Cardiac fibroblast (primary cell): ENCODE results near the gene ARMC3.
"Not testable (repeated sequence)": the region's sequence is repeated elsewhere in the genome, so short reads cannot be mapped to it uniquely, and the experiment has no call there.

Experiments
- DNase-seq, 2 donors: peaks; one replicate each; pipeline versions ENCODE4 v3.0.0 to v3.0.0-alpha.2; 2010; ENCODE audit warnings: low read depth in 2 of 2
- H3K4me3 ChIP-seq, 2 donors: replicated peaks in 1 of 2; 1 replicate in 1 of 2; 2 replicates in 1 of 2; pipeline ENCODE4 v1.5.1; 2011; ENCODE audit warnings: low read depth in 2 of 2, low read length in 2 of 2, mild to moderate bottlenecking in 2 of 2, moderate library complexity in 1 of 2
- CTCF ChIP-seq: IDR thresholded peaks from one replicate; pipeline ENCODE4 v1.5.1; 2011; ENCODE audit warnings: low read depth, mild to moderate bottlenecking, low read length, inconsistent platforms

The ARMC3 gene

GRCh38 chr10:23063045-23063972, 135.5 kb downstream of the ARMC3 start:
- no peak for TF ChIP-seq CTCF
- H3K4me3 ChIP-seq: no peak overlapping the region
- DNase-seq: peak; percentile 32 to 45

DNA sequence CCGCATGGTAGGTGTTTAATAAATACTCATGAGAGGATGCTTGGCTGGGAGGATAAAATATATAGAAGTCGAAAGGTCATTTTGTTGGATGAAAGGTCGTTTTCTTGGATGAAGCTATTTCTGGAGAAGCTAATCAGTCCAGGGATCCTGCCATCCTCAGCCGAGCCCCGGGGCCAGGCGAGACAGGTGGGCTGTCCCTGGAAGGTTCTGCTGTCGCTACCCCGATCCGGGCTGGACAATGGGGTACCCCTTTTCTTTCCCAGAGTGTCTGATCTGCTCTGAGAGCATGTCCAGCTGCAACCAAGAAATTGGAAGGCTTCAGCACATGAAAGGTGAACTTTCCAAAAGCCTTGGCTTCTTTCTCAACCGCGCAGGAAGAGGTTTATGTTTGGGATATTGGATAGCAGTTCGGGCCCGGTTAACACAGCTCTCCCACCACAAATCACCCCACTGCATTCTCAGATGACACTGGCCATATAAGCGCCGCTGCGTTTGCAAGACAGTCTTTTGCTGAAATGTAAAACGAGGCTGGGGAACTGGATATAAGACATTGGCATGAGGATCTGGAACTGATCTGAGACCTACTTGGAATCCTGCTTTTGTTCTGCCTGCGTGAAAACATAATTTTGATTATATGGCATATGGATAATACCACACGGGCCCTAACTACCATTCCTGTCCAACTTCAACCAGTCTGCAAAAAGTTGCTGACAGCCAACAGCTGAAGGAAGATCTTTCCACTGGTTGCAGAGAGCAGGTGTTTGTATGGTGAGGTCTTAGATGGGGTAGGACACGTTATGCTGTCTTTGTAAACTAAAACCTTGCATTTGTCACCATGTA, 136.3 kb downstream of the ARMC3 start:
- no peak overlapping the region for H3K4me3 ChIP-seq
- TF ChIP-seq CTCF: no peak
- no peak for DNase-seq

- not testable (repeated sequence) for H3K4me3 ChIP-seq, DNase-seq
These were observed 136.9 kb downstream of the ARMC3 start for GRCh38 chr10:23064813-23065114.

GRCh38 chr10:23065181-23065948, 137.5 kb downstream of the ARMC3 start:
- H3K4me3 ChIP-seq: no peak overlapping the region
- DNase-seq: peak; percentile 77 to 85
- no peak for TF ChIP-seq CTCF

- no peak overlapping the region for H3K4me3 ChIP-seq
- no peak for DNase-seq
- TF ChIP-seq CTCF: no peak
These were observed 139.5 kb downstream of the ARMC3 start for GRCh38 chr10:23067337-23067736.

DNA sequence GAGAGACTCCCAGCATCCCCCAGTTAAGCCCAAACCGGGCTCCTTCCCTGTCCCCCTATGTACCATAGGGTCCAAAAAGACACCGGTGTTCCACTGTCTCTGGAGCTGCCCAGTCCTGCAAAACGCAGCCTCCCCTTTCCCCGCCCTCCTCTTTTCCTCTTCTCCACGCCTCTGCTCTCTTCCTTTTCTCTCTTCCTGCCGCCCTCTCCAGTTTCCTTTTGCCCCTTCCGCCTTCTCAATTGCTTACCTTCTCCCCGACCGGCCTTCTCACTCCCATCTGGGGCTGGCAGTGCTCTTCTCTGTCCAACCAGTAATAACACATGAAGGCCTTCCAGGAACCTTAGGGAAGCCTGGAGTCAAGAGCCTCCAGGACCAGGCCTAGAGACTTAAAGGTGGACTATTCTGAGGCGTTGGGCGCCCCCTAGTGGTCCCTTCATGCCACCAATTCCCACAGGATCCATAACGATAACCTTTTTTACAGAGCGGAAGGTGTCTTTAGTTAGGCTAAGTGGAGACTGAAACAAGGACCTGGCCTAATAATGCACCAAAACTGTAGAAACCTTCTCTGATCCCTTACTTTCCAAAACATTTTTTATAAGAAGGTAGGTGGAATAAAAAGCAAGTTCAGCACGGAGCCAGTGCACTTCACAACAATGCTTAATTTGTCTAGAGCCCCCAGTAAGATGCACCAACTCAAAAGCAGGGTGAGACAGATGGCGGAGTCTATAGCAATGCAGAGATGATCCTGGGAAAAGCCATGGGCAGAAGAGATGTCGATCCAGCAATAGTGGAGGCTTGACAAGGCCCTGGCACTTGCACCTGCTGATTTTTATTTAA, 140.3 kb downstream of the ARMC3 start:
- TF ChIP-seq CTCF: peak; percentile 77
- peak; percentile 75 to 80 for DNase-seq
- H3K4me3 ChIP-seq: no peak overlapping the region
